ENCODE measurements around the gene DLX5.

The DLX5 gene

GRCh38 chr7:96991546-96992191 lies 33.0 kb downstream of the DLX5 start:
- no peak for DNase-seq (ENCODE audit: low read depth in 2 of 2)

- no peak for DNase-seq (ENCODE audit: low read depth in 2 of 2)
Observed at GRCh38 chr7:96989859-96990317, 34.7 kb downstream of the DLX5 start.

- no peak for DNase-seq (ENCODE audit: low read depth in 2 of 2)
Observed at GRCh38 chr7:96989241-96989858, 35.3 kb downstream of the DLX5 start.

GRCh38 chr7:96987719-96988118 lies 36.9 kb downstream of the DLX5 start:
- DNase-seq (ENCODE audit: low read depth in 2 of 2): no peak

- no peak for DNase-seq (ENCODE audit: low read depth in 2 of 2)
Observed at GRCh38 chr7:96986901-96987300, 37.7 kb downstream of the DLX5 start.

- no peak for DNase-seq (ENCODE audit: low read depth in 2 of 2)
Observed at GRCh38 chr7:96985992-96986391, 38.6 kb downstream of the DLX5 start.

- DNase-seq (ENCODE audit: low read depth in 2 of 2): no peak
Observed at GRCh38 chr7:96982586-96982985, 42.0 kb downstream of the DLX5 start.

- no peak for DNase-seq (ENCODE audit: low read depth in 2 of 2)
Observed at GRCh38 chr7:96979551-96980276, 44.9 kb downstream of the DLX5 start.

- DNase-seq (ENCODE audit: low read depth in 2 of 2): no peak
Observed at GRCh38 chr7:96977445-96977844, 47.2 kb downstream of the DLX5 start.

GRCh38 chr7:96976106-96976505 lies 48.5 kb downstream of the DLX5 start:
- no peak for DNase-seq (ENCODE audit: low read depth in 2 of 2)

- DNase-seq (ENCODE audit: low read depth in 2 of 2): no peak
Observed at GRCh38 chr7:96973986-96974385, 50.6 kb downstream of the DLX5 start.

- no peak for DNase-seq (ENCODE audit: low read depth in 2 of 2)
Observed at GRCh38 chr7:96970739-96971138, 53.9 kb downstream of the DLX5 start.
